HG03196 (cell line): ENCODE measurements around the gene LCE1E.

Source experiments
- ATAC-seq: cut with Tn5 transposase; IDR thresholded peaks from one replicate; pipeline ENCODE4 v1.9.1; 2021; ENCODE audit not compliant: unreplicated experiment

LCE1E gene

GRCh38 chr1:152777510-152778137 lies 8.4 kb upstream of the LCE1E start:
- no peak for ATAC-seq

DNA sequence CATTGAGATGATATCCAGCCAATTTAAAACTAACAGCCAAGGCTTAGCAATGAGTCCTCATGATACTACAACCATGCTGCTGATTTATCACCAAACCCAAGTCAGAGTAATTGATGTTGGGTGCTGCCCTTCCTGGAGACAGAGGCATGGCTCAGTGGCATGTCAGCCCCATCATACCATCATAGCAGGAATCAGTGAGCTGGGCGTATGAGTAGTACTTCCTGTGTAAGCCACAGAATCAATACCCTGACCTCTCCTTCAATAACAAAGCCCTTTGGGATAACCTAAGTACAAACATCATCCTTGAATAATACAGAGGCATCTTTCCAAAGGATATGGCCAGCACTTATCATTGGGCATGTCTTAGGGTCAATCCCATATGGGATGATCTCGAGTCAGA lies 3.0 kb upstream of the LCE1E start:
- ATAC-seq, result no peak

DNA sequence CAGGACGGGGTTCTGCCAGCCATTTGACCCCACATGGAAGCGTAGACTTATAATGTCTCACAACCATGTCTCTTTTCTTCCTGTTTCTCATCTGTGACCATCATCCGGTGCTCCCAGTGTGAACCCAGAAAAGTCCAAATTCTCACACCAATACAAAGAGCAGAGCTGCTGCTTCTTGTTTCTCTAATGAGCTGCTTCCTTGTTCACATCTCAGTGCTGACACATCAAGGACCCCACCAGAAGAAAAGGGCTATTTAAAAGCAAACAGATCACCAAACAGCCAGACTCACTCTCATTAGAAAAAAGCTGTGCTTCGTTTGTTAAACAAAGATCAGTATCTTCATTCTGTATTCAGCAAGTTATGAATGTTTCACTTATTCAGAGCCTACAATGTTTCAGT lies 9.6 kb downstream of the LCE1E start:
- ATAC-seq, result no peak

DNA sequence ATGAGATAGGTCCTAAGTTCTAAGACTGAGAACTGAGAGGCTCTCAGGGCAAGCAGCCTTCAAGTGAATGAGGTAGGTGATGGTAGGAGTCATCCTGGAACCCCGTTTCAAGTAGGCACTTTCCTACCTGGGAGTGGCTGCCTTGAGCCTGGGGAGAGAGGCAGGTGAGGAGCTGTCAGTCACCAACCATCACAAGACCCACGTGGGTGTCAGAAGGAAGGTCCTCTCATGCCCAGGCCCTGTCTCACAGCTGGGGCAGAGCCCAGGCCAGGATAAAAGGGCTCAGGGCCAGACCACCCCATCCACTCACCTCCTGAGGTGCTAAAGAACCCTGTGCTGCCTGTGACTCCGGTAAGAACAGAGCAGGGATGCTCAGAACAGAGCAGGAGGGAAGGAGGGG lies 10.4 kb downstream of the LCE1E start, which contains the start of gene LCE1D:
TSS of gene LCE1D (plus strand) at position 301 of the 400 bp plus-strand sequence. CDS start 1,074 bp downstream, outside the sequence.
- no peak for ATAC-seq

DNA sequence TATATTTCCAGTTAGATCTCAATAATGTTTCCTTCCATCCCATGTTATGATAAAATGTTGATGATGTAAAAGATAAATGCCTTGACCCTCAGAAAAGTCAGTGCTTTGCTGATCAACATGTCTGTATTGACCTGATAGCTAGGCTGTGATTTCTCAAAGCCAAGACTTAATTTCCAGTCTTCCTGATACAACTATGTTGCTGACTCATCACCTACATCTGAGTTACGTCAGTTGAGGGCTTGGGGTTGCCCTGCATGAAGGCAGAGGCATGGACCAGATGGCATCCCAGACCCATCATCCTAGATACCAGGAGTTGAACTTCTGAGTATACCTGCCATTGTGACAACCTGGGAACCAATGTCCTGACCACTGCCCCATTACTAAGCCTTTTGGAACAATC lies 15.3 kb downstream of the LCE1E start:
- no peak for ATAC-seq

DNA sequence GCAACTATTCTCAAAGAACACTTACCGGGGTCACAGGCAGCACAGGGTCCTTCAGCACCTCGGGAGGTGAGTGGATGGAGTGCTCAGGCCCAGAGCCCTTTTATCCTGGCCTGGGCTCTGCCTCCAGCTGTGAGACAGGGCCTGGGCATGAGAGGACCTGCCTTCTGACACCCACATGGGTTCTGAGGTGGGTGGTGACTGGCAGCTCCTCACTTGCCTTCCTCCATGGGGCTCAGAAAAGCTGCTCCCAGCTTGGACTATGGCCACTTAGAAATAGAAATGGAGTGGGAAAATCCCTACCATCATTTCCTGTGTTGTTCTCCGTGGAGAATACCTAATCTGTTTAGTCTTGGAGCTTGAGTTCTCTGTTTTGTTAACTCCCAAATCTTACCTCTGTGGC lies 20.5 kb downstream of the LCE1E start, which contains the start of gene LCE1C:
TSS of gene LCE1C (minus strand) at position 76 of the 400 bp plus-strand sequence. CDS start 1,173 bp downstream, outside the sequence.
- ATAC-seq, result no peak

- no peak for ATAC-seq
Observed at GRCh38 chr1:152811050-152811449, 25.0 kb downstream of the LCE1E start.

GRCh38 chr1:152811671-152812070 lies 25.6 kb downstream of the LCE1E start, which contains the start of gene LCE1B:
Gene LCE1B, plus strand, starts transcription at chr1:152811971. Its CDS starts 476 bp downstream, at chr1:152812447.
- ATAC-seq, result no peak

- ATAC-seq, result no peak
Observed at GRCh38 chr1:152817309-152817708, 31.3 kb downstream of the LCE1E start.

DNA sequence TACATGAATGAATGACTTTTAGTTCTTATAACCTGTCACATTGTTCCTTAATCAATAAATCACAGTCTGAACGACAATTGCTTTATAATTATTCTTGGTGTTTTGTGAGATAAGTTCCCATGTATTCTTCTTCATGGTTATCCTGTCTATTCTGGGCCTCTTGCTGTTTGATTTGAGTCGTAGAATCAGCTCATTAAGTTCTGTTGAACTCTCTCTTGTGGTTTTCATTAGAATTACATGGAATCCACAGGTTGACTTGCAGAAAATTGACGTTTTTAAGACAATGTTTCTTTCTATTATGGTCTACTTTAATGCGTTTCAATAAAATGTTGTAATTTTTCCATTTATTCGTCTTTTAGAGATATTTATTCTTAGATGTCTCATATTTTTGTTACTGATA lies 37.2 kb downstream of the LCE1E start:
- no peak for ATAC-seq

DNA sequence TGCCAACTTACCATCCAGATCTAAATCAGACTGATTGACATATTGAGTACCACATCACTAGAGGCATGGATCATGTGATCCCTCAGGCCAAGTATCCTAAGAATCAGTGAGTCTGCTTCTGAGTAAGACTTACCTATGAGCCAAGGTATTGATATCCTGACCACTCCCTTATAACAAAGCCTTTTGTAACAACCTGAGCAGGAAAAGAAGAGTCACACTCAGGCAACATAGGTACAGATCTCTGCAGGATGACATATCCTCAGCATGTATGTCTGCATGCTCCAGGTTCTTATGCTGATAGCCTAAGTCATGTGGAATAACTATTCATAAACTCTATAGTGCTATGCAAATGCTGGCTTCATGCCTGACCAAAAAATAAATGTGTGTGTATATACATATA lies 38.9 kb downstream of the LCE1E start:
- no peak for ATAC-seq

DNA sequence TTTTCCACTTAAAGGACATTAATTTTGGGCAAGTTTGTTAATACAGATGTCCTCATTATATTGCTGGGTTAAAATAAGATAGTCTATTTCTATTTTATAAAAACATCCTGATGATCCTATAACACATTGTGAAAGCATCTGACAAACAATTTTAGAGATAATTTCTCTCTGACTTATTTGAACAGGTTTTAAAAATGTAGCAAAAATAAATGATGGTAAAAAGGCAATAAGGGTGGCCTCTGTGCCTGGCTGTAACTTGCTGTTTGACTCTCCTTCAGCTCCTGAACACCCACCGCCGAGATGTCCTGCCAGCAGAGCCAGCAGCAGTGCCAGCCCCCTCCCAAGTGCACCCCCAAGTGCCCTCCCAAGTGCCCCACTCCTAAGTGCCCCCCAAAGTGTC lies 41.1 kb downstream of the LCE1E start, which contains the start of gene LCE1A:
TSS of gene LCE1A (plus strand) at position 301 of the 400 bp plus-strand sequence. CDS start at position 301, 0 bp downstream.
- ATAC-seq, result no peak

DNA sequence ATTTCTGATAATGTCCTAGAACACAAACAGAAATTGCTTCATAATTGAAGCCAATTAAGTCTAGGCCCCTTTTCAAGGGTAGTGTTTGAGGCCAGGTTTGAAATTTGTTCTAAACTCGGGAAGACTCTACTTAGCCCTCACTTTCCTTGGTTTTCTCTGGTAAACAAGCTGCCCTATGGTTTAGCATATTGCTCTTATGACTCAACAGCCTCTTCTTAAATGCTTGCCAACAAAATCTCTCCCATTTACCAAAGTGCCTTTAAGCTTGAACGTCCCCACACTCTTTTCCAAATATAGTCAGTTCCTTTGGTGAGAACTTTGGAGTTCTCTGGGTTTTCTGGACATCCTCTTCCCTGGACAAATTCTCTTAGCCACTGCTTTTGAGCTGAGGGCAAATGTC lies 50.8 kb downstream of the LCE1E start:
- no peak for ATAC-seq
